ENCODE data around the gene SMC4. TPM values are rescaled to one million over a fixed set of nuclear protein-coding genes. Genes with fewer than 3 reads are reported as not detected.

Gene SMC4
- total and polyA plus RNA-seq, 2 donors, result 14.5 to 205 TPM

DNA sequence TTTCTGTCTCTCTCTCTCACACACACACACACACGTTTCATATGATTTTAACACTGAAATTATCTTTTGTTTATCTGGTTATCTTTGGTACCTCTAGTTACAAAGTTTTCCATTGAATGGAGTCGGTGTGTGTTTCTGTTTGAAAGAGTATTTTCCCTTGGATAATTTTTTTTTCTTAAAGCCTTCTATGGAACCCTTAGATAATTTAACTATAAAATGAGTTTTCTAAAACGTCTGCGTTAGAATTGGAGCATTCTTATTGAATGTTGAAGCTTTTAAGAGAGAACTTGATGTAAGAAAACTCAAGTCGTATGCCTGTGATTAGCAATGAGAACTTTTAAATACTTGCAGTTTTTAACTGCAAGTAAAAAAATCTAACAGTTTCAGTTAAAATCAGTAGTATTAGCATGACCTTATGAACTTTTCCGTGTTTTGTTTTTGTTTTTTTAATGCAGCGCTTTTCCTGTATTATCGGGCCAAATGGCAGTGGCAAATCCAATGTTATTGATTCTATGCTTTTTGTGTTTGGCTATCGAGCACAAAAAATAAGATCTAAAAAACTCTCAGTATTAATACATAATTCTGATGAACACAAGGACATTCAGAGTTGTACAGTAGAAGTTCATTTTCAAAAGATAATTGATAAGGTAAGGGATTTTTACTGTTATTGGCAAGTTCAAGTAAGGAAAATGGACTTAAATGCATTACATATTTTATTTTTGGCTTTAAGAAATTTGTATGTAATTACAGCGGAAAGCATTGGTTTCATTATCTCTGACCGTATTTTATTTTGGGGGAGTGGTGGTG, 3.0 kb downstream of the SMC4 start:
- no peaks in the 10 kb centered on the region for H3K36me3 ChIP-seq (ENCODE audit: insufficient read depth)
- no peak overlapping the region for H3K4me3 ChIP-seq (ENCODE audit: low read depth, low read length)
- DNase-seq (ENCODE audit: extremely low spot score), result no peak
- WGBS, result 23% methylated on average over 11 of the region's 11 CpGs
- no peak overlapping the region for H3K27ac ChIP-seq (ENCODE audit: low read depth)
- H3K4me1 ChIP-seq (ENCODE audit: insufficient read depth), result no peaks in the 10 kb centered on the region

DNA sequence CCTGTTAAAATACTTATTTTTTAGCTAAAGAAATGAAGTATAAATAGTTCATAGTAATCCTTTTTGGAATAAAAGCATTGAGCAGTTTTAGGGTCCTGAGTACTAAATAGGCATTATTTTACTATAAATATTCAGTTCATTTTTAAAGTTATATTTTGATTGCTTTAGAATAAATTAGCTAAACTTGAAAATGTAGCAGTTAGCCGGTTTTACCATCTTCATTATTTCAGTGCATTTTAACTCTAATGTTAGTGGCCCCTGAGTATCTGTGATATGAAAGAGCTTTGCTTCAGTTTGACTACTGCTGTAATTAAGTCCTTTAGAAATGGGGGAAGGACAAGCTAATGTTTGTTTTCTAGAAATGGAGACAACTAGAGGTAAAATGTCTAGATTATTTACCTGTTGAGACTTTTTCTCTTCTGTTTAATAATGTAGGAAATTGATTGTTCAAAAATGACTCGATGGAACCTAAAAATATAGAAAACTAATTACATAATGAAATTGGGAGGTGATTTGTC, 3.6 kb downstream of the SMC4 start:
- no peaks in the 10 kb centered on the region for H3K36me3 ChIP-seq (ENCODE audit: insufficient read depth)
- no peak for DNase-seq (ENCODE audit: extremely low spot score)
- H3K27ac ChIP-seq (ENCODE audit: low read depth), result no peak overlapping the region
- no peak overlapping the region for H3K4me3 ChIP-seq (ENCODE audit: low read depth, low read length)
- WGBS, result 43% methylated on average over 2 of the region's 2 CpGs
- H3K4me1 ChIP-seq (ENCODE audit: insufficient read depth), result no peaks in the 10 kb centered on the region

DNA sequence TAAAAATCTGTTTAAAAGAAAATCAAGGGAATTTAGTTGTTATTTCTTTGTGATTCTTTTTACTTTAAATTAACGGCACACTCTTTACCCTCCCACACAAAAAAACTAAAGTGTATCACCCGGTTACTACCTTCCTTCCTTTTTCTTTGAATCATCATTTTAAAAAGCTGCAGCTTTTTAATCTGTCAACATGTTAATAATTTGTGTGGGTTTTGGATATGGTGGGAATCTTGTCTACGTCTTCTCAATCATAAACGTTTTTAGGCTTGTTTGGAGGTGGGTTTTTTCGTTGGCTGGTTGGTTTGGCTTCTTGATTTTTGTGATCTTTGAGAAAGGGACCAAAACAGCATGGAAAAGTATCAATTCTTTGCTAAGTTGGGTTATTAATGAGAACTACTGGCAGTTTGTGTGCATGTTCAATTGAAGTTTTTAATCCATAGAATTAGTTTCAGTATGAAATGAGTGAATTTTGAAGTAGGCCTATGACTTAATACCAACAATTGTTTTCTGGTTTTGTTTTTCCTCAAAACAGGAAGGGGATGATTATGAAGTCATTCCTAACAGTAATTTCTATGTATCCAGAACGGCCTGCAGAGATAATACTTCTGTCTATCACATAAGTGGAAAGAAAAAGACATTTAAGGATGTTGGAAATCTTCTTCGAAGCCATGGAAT, 4.5 kb downstream of the SMC4 start:
- H3K36me3 ChIP-seq (ENCODE audit: insufficient read depth), result no peaks in the 10 kb centered on the region

DNA sequence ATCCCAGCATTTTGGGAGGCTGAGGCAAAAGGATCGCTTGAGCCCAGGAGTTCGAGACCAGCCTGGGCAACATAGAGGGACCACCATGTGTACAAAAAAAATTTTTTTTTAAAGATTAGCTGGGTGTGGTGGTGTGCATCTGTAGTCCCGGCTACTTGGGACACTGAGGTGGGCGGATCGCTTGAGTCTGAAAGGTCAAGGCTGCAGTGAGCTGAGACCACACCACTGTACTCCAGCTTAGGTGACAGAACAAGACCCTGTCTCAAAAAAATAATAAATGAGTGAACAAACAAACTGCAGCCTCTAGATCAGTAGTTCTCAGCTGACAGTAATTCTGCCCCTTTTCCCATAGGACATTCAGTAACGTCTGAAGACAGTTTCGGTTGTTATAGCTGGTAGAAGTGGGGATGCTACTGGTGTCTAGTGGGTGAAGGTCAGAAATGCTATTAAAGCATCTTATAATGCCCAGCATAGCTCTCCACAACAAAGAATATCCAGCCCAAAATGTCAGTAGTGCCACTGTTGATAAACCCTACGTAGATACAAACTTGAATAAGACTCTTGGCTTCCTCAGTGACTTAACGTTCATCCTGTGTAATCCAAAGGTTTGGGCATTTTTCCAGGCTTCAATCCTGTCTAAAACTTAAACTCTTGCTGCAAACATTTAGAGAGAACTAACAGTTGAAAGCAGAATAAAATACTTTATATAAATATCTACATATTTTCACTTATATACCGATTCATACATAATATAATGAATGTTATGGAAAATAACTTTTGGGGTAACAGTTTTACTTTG, 10.6 kb downstream of the SMC4 start:
- Histone ChIP-seq H3K4me1 (ENCODE audit: insufficient read depth) (peaks cover 1% of the 10 kb centered on the region), H3K27ac (ENCODE audit: low read depth) (no peak overlapping the region), H3K36me3 (ENCODE audit: insufficient read depth) (no peaks in the 10 kb centered on the region), H3K4me3 (ENCODE audit: low read depth, low read length) (no peak overlapping the region)
- no peak for DNase-seq (ENCODE audit: extremely low spot score)
- 71% methylated on average over 10 of the region's 10 CpGs for WGBS

More for the DNA sequence above, 4.5 kb downstream of the SMC4 start:
- H3K4me1 ChIP-seq (ENCODE audit: insufficient read depth), result peaks cover 1% of the 10 kb centered on the region
- no peak overlapping the region for H3K4me3 ChIP-seq (ENCODE audit: low read depth, low read length)
- 38% methylated on average over 7 of the region's 7 CpGs for WGBS
- no peak overlapping the region for H3K27ac ChIP-seq (ENCODE audit: low read depth)
- DNase-seq (ENCODE audit: extremely low spot score), result no peak

DNA sequence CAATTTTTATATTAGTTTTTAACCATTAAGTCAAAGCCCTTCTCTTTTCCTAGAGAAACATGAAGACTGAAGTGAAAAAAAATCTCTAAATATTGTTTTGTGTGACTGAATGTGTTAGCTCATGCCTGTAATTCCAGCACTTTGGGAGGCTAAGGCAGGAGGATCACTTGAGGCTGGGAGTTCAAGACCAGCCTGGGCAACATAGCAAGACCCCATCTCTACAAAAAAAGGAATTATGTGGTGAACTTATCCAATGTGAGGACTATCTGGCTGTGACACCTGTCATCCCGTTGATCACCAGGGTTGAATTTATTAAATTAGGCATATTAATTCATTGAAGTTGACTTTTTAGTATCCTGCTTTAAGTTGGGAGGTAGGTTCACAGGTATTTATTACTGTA, 13.0 kb downstream of the SMC4 start:
- WGBS, result 47% methylated on average over 1 of the region's 1 CpG
- Histone ChIP-seq H3K36me3 (ENCODE audit: insufficient read depth) (no peaks in the 10 kb centered on the region), H3K27ac (ENCODE audit: low read depth) (no peak overlapping the region), H3K4me3 (ENCODE audit: low read depth, low read length) (no peak overlapping the region), H3K4me1 (ENCODE audit: insufficient read depth) (peaks cover 1% of the 10 kb centered on the region)
- DNase-seq (ENCODE audit: extremely low spot score), result no peak

DNA sequence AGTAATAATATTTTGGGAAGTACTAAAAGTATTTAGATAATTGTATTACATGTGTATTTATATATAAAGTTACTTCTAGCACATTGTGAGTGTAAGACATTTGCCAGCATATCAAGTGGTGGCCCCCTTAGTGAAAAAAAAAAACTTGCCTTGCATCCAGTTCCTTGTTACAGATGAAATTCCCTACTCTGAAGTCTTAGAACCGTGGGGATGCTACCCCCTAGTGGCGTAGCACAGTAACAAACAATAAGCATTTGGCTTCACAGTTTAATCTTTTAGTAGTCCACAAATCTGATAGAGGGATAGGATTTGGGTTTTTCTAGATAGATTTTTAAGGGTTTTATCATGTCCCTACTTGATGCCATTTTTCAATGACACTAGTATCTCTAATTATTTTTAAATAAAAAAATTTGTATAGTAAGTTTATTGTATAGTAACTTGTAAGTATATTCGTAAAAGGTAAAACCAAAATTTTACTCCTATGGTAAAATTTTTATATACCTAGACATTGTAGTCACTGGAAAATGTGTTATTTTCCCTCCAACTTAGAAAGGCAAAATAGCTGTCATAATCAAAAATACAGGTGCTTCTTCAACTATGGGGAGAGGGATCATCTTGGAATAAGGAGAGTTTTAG, 14.3 kb downstream of the SMC4 start:
- Histone ChIP-seq H3K4me1 (ENCODE audit: insufficient read depth) (no peaks in the 10 kb centered on the region), H3K36me3 (ENCODE audit: insufficient read depth) (no peaks in the 10 kb centered on the region), H3K27ac (ENCODE audit: low read depth) (no peak overlapping the region), H3K4me3 (ENCODE audit: low read depth, low read length) (no peak overlapping the region)
- DNase-seq (ENCODE audit: extremely low spot score), result no peak
- 41% methylated on average over 3 of the region's 3 CpGs for WGBS

DNA sequence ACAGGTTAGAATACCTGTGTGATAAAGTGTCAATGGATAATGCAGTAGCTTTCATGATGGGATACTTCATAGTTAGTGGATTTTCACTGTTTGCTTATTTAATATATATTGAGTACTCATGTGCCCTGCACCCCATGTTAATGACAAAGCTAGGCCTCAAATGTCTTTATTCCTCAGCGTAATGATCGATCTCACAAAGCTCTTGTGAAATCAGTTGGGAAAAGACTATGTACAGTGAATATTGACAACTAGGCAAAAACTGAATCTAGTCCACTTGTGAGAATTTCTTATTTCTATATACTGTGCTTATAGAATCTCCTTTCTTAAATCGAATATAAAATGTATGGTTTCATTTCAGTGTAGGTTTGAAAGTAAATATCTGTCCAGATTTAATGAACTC, 17.9 kb downstream of the SMC4 start:
- Histone ChIP-seq H3K4me3 (ENCODE audit: low read depth, low read length) (no peak overlapping the region), H3K27ac (ENCODE audit: low read depth) (no peak overlapping the region), H3K4me1 (ENCODE audit: insufficient read depth) (no peaks in the 10 kb centered on the region), H3K36me3 (ENCODE audit: insufficient read depth) (no peaks in the 10 kb centered on the region)
- DNase-seq (ENCODE audit: extremely low spot score), result no peak
- WGBS, result 82% methylated on average over 3 of the region's 3 CpGs

DNA sequence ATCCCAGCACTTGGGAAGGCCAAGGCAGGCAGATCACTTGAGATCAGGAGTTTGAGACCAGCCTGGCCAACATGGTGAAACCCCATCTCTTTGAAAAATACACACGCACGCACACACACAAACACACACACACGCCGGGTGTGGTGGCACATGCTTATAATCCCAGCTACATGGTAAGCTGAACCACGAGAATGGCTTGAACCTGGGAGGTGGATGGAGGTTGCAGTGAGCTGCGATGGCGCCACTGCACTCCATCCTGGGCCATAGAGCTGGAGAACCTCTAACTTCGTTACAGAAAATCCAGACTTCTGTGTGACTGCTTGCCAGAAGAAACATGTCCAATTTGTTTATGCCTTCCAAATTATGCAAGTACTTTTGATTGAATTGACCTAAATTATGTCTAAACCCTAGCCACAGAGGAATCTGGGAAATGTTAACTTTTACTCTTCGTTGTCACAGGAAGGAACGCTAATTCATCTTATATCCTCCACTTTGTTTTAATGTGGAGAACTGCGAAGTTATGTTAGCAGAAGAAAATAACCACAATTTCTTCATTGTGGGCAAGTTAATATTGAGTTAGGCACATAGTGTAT, 28.5 kb downstream of the SMC4 start:
- H3K4me1 ChIP-seq (ENCODE audit: insufficient read depth), result no peaks in the 10 kb centered on the region
- no peak for DNase-seq (ENCODE audit: extremely low spot score)
- H3K4me3 ChIP-seq (ENCODE audit: low read depth, low read length), result no peak overlapping the region
- H3K36me3 ChIP-seq (ENCODE audit: insufficient read depth), result peaks cover 5% of the 10 kb centered on the region
- no peak overlapping the region for H3K27ac ChIP-seq (ENCODE audit: low read depth)
- WGBS, result 95% methylated on average over 11 of the region's 11 CpGs

DNA sequence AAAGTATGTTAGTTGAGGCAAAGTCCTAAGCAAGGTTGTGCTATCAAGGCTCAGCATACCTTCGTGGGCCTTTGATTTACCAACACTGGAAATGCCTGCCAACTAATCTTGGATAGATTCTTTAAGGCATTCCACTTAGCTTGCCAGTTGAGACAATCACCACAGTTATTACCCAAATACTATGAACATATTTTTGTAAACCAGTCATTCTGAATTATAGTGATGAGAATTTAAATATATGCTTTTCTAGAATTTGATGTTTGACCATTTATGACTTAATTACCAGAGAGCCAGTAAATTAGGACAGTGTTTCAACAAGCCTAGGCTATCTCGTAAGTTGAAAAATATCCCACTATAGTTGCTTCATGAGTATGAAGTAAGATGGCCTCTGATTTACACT, 34.6 kb downstream of the SMC4 start:
- H3K36me3 ChIP-seq (ENCODE audit: insufficient read depth), result no peaks in the 10 kb centered on the region
- DNase-seq (ENCODE audit: extremely low spot score), result no peak
- H3K27ac ChIP-seq (ENCODE audit: low read depth), result no peak overlapping the region
- no peak overlapping the region for H3K4me3 ChIP-seq (ENCODE audit: low read depth, low read length)
- H3K4me1 ChIP-seq (ENCODE audit: insufficient read depth), result no peaks in the 10 kb centered on the region
- whole genome bisulfite sequencing, result 58% methylated on average over 2 of the region's 2 CpGs

DNA sequence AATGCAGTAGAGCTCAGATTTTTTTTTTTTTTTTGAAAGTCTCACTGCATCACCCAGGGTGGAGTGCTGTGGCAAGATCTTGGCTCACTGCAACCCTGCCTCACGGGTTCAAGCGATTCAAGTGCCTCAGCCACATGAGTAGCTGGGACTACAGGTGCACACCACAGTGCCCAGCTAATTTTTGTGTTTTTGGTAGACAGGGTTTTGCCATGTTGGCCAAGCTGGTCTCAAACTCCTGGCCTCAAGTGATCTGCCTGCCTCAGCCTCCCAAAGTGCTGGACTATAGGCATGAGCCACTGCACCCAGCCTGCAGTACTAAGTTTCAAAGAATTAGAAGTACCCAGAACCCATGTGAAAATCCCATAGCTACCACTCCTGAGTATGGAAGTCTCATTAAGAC, 35.6 kb downstream of the SMC4 start:
- no peaks in the 10 kb centered on the region for H3K4me1 ChIP-seq (ENCODE audit: insufficient read depth)
- WGBS, result 94% methylated on average over 2 of the region's 2 CpGs
- no peaks in the 10 kb centered on the region for H3K36me3 ChIP-seq (ENCODE audit: insufficient read depth)
- DNase-seq (ENCODE audit: extremely low spot score), result no peak
- H3K27ac ChIP-seq (ENCODE audit: low read depth), result no peak overlapping the region
- no peak overlapping the region for H3K4me3 ChIP-seq (ENCODE audit: low read depth, low read length)

DNA sequence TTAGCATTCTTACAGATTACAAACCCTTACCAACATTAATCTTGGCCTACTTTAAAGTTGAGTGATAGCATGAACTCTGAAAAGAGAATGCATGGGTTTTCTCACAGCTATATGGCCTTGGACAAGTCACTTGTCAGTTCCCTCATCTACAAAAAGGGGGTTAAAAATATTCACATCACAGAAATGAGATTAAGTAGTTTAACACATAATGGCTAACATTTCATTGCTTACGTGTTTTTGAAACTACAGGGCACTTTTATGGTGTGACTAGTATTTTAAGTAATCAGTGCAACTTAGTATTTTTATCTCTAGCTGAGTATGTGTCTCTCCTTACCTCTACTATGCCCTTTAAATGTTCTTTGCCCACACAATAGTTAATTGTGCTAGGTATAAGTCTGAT, 36.3 kb downstream of the SMC4 start:
- Histone ChIP-seq H3K27ac (ENCODE audit: low read depth) (no peak overlapping the region), H3K36me3 (ENCODE audit: insufficient read depth) (no peaks in the 10 kb centered on the region), H3K4me3 (ENCODE audit: low read depth, low read length) (no peak overlapping the region), H3K4me1 (ENCODE audit: insufficient read depth) (no peaks in the 10 kb centered on the region)
- WGBS, result 85% methylated on average over 1 of the region's 1 CpG
- no peak for DNase-seq (ENCODE audit: extremely low spot score)

DNA sequence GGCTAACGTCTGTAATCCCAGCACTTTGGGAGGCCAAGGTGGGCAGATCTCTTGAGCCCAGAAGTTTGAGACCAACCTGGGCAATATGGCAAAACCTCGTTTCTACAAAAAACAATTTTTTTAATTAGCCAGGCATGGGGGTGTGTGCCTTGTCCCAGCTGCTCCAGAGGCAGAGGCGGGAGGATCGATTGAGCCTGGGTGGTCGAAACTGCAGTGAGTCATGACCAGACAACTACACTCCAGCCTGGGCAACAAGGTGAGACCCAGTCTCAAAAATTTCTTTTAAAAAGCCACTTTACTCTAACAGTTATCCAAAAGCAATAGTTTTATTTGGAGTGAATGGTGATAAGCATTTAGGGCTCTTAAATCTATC, 37.6 kb downstream of the SMC4 start:
- Histone ChIP-seq H3K4me3 (ENCODE audit: low read depth, low read length) (no peak overlapping the region), H3K36me3 (ENCODE audit: insufficient read depth) (no peaks in the 10 kb centered on the region), H3K27ac (ENCODE audit: low read depth) (no peak overlapping the region), H3K4me1 (ENCODE audit: insufficient read depth) (no peaks in the 10 kb centered on the region)
- WGBS, result 72% methylated on average over 5 of the region's 5 CpGs
- DNase-seq (ENCODE audit: extremely low spot score), result no peak

DNA sequence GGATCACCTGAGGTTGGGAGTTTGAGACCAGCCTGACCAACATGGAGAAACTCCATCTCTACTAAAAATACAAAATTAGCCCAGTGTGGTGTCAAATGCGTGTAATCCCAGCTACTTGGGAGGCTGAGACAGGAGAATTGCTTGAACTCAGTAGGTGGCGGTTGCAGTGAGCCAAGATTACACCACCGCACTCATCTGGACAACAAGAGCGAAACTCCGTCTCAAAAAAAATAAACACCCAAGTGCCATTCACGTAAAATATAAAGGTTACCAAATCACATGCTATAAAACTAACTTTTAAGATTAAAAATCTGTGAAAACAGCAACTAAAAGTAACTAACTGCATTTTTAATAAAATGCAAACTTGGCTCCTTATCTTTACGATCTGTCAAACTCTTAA, 41.2 kb downstream of the SMC4 start:
- no peaks in the 10 kb centered on the region for H3K4me1 ChIP-seq (ENCODE audit: insufficient read depth)
- H3K4me3 ChIP-seq (ENCODE audit: low read depth, low read length), result no peak overlapping the region
- H3K27ac ChIP-seq (ENCODE audit: low read depth), result no peak overlapping the region
- WGBS, result 94% methylated on average over 7 of the region's 7 CpGs
- DNase-seq (ENCODE audit: extremely low spot score), result no peak
- H3K36me3 ChIP-seq (ENCODE audit: insufficient read depth), result no peaks in the 10 kb centered on the region
